Effector CD8-positive, alpha-beta T cell (primary cell): Measurements from ENCODE around the gene ZNF385B.

Experiments used
- DNase-seq: peaks from one replicate; lab custom pipeline; 2025; lab: John Stamatoyannopoulos, UW

Gene ZNF385B

GRCh38 chr2:179856205-179856604, 5.2 kb downstream of the ZNF385B start:
- no peak for DNase-seq

- no peak for DNase-seq
These were observed 5.7 kb downstream of the ZNF385B start for GRCh38 chr2:179855673-179856072.

DNA sequence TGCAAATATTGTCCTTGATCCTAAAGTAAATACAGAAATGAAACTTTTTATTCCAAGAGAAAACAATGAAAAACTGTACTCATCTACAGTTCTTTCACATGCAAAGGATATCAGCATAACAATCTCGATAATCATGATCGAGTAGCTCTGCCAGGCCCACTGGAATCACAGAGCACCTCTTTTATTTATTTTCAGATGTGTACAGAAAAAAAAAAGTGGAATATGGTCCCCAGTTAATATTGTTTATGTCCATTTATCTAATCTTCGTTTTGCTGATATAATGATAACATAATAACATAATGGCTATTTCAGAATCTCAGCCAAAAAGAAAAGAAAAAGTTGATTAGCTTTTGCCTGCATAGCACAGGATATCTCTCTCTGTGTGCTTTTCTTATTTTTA, 6.5 kb downstream of the ZNF385B start:
- no peak for DNase-seq

GRCh38 chr2:179853108-179853507, 8.3 kb downstream of the ZNF385B start:
- no peak for DNase-seq

GRCh38 chr2:179850188-179850587, 11.2 kb downstream of the ZNF385B start:
- DNase-seq: no peak

- DNase-seq: no peak
These were observed 11.7 kb downstream of the ZNF385B start for GRCh38 chr2:179849719-179850118.

DNA sequence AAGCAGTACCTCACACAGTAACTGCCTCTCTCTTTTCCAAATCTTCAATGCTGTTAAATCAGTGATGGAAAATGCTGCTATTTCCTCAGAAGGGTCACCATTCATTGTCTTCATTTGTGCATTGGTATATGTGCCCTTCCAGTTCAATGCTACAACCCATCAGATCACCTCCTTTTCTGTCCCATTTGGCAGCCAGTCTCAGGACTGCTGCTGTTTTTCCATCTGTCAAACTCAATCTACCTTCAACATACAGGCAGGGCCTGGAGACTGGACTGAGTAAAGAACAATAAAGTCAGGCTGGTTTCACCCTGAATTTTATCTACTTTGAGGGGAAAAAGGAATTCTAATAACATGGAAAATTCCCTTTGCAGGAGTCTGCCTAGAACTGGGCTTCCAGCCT, 17.9 kb downstream of the ZNF385B start:
- no peak for DNase-seq

DNA sequence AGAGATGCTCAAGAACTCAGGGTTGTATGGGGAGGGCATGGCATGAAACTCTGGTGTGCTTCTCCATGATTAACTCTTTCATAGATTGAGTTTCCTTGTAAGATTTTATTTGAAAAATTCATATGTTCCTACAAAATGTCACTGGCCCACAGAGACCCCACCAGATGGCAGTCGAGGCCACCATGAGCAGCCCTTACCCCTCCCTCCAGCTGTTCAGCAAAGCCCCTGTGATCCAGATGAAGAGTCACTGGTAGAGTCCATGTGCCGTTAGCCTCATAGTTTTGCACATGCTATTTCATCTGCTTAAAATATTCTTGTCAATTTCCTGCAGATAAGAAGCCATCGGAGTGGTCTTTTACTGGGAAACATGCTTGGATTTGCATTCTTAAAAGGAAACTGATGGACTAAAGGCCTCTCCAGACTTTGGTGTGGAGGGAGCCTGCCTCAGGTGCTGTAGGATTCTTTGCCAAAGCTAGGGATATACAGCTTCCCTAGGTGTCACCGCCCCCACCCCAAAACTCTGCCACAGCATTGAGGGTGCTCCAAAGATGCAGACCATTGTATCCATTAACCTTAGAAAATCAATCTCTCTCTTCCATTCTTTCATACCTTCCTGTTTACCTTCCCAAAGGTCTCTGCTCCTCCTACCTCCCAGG, 18.8 kb downstream of the ZNF385B start:
- no peak for DNase-seq

- no peak for DNase-seq
These were observed 20.6 kb downstream of the ZNF385B start for GRCh38 chr2:179840840-179841239.

DNA sequence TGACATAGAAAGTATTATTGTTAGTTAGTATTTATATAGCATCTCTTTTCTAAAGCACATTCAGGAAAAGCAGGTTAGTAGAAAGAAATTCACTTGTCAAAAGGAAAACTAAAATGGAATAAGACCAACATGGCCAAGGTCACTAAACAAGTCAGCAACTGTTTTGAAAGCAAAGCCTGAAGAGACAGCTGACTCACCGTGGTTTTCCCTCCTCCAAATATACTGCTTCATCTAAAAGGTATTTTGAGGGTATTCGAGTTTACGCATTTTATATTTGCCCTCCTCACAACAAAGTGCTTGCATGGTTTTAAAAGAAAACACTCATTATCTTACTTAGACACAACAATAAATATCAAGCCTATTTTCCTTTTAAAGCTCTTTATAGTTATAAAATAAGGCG, 24.0 kb downstream of the ZNF385B start:
- DNase-seq: no peak

DNA sequence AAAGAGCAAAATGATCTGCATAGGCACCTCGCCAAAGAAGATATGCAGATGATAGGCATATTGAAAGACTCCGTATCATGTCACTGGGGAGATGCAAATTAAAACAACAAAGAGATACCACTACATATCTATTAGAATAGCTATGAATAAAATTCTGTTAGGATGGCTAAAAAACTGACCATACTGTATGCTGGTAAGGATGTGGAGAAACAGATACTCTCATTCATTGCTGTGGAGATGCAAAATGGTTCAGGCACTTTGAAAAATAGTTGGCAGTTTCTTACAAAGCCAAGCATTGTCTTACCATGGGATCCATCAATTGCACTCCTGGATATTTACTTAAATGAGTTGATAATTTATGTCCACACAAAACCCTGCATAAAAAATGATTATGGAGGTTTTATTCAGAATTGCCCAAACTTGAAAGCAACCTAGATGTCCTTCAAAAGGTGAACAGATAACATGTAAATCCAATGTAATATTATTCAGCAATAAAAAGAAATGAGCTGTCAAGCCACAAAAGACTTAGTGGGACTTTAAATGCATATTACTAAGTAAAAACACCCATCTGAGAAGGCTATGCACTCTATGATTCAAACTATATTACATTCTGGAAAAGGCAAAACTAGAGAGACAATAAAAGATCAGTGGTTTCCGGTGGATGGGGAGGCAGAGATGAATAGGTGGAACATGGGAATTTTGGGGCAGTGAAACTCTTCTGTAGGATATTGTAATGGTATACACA, 31.2 kb downstream of the ZNF385B start:
- DNase-seq: no peak

DNA sequence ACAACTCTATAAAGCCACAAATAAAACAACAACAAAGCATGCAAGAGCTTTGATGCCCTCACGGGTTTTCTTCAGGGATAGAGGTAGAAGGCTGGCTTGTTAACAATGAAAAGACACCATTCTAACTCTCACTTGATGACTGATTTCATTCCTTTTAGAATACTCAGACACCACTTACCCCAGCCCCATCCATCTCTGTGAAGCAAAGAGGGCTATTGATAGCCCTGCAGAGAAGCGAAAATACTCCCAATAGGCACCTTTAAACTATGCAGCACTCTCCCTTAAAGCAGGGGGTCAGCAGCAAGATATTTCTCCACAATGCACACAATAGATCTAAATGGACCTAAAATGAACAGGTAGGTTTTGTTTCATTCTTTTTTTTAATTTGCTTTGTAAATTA, 35.1 kb downstream of the ZNF385B start:
- DNase-seq: no peak

GRCh38 chr2:179825494-179825893, 35.9 kb downstream of the ZNF385B start:
- DNase-seq: no peak

- no peak for DNase-seq
These were observed 36.5 kb downstream of the ZNF385B start for GRCh38 chr2:179824961-179825360.

GRCh38 chr2:179822540-179822939, 38.9 kb downstream of the ZNF385B start:
- DNase-seq: no peak

GRCh38 chr2:179818546-179818945, 42.9 kb downstream of the ZNF385B start:
- no peak for DNase-seq

DNA sequence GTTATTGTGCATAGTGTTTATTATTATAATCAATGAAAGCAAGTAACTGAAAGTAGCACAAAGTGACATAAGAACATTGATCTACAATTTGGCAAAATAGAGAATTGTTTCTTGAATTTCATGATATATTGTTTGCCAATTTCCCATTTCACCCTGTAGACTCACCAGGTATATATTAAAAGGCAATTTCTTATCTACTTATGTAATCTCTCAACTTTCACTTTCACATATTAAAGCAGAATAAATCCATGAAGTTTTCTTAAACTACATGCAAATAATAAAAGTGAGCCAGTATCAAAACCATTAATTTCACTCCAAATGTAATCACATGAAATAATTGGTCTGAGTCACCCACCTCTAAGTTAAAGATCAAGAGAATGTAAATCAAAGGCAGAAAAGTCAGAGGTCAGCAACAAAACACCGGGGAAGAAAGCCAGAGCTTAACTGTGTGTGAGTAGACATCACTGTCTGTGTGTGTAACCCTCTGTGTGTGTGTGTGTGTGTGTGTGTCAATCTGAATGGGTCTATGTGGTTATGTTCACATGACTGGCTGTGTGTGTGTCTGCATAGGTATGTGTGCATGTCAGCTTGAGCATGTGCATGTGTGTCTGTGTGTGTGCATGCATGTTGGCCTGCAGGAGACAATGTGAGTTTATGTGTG, 44.1 kb downstream of the ZNF385B start:
- DNase-seq: no peak

- no peak for DNase-seq
These were observed 47.4 kb downstream of the ZNF385B start for GRCh38 chr2:179814050-179814449.

- no peak for DNase-seq
These were observed 48.9 kb downstream of the ZNF385B start for GRCh38 chr2:179812501-179812900.

- DNase-seq: no peak
These were observed 50.4 kb downstream of the ZNF385B start for GRCh38 chr2:179811042-179811441.

GRCh38 chr2:179809606-179810005, 51.8 kb downstream of the ZNF385B start:
- no peak for DNase-seq

GRCh38 chr2:179805001-179805400, 56.4 kb downstream of the ZNF385B start:
- no peak for DNase-seq

DNA sequence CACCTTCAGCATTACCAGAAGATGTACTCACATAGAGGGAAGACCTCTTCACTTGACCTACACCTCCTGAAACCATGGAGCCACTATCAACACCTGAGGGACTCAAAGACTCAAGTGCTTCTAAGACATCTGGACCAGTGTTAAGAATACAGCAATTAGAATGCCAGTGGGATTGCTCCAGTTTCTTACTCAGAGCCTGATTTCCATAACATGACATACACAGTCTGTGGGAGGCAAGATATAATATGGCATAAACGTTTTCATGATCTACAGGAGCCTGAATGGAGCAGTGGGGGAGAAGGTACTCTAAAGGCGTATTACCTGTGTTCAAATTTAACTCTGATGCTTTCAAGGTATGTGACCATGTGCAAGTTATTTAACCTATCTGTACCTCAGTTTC, 57.2 kb downstream of the ZNF385B start:
- no peak for DNase-seq
